ENCODE results near the gene TTC7B. TPM values are rescaled to one million over a fixed set of nuclear protein-coding genes. Genes with fewer than 3 reads are reported as not detected.

Gene TTC7B
- total RNA-seq, 4 donors from 2014 or later: 35.0 to 78.7 (median 36.8) TPM

DNA sequence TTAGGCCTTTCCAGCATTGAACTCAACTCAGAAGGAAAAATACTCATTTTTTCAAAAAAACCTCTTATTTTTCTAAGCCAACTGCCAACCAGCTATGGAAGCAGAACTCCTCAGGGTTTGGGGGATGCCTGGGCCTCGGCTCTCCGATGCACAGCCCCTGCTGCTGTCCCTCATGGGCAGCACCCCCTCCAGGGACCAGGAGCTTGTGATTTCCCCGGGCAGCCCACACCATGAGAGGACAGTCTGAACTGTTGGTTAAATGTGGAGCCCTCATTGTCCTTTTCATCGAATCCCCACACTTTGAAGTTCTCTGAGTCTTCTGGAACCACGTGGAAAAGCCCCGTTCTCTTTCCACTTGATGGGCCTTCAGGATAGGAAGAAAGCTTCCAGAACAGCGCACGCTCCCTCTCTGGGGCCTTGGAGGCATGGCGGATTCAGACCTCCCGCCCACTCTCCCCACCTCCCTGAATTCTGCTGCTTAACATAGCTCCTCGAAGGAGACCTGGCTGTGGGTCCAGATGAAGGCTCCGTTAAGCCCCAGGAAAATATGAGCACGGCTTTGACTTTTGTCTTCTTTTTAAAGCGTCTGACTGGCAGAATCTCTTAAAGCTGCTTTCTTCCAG, 262.8 kb downstream of the TTC7B start:
- H3K36me3 ChIP-seq: no peaks in the 10 kb centered on the region
- in situ Hi-C loops (cut with MboI; ENCODE audit: low sequenced_read_pairs in 4 of 4): no loop called here
- no peak overlapping the region for H3K27ac ChIP-seq
- no peaks in the 10 kb centered on the region for H3K9me3 ChIP-seq
- no peak for DNase-seq
- intact Hi-C loops (cut with DNase I; ENCODE audit: low total_unique reads): no loop called here
- ATAC-seq: no peak
- H3K27me3 ChIP-seq: no peaks in the 10 kb centered on the region
- peaks cover 0 to 8% of the 10 kb centered on the region in 2 donors for H3K4me1 ChIP-seq
- no peak overlapping the region for H3K4me3 ChIP-seq
- TF ChIP-seq, protein P1, sequence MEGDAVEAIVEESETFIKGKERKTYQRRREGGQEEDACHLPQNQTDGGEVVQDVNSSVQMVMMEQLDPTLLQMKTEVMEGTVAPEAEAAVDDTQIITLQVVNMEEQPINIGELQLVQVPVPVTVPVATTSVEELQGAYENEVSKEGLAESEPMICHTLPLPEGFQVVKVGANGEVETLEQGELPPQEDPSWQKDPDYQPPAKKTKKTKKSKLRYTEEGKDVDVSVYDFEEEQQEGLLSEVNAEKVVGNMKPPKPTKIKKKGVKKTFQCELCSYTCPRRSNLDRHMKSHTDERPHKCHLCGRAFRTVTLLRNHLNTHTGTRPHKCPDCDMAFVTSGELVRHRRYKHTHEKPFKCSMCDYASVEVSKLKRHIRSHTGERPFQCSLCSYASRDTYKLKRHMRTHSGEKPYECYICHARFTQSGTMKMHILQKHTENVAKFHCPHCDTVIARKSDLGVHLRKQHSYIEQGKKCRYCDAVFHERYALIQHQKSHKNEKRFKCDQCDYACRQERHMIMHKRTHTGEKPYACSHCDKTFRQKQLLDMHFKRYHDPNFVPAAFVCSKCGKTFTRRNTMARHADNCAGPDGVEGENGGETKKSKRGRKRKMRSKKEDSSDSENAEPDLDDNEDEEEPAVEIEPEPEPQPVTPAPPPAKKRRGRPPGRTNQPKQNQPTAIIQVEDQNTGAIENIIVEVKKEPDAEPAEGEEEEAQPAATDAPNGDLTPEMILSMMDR (IDR thresholded peaks at IDR 0.05 in 4 of 5, conservative IDR thresholded peaks at IDR 0.05 in 1 of 5): no peak
- no peak for TF ChIP-seq POLR2A (IDR thresholded peaks at IDR 0.05)

DNA sequence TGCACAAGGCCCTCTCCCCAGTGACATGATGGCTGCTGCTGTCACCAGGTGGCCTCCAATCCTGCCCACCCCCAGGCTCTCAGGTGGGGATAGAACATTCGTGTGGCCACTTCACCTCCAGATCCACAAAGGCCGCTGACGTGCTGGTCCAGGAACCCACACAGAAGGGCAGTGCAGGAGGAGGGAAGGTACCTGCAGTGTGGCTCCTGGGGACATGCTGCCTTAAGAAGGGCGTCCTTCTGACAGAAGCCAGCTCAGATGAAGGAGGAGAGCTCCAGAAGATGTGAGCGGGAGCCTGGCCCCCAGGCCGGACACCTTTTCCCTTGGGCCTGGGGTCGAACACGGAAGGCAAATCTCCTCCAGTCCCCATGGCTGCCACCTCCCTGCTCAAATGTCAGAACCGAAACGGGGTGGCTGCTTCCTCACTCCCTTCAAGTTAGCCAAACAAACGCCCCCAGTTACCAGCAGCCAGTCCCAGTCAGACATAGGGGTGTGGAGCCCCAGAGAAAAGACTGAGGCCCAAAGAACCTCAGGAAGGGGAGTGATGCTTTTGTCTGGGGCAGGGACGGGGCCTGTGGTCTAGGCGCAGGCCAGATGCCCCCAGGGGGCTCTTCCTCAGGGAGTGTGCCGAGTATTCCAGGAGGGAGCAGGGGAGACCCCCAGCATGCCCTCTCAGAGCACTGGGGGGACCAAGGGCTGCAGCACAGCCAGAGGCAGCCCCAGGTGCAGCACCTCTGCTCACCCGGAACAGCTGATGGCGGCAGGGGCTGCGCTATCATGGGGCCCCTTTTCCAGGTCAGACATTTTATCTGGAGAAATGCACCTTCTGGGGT, 263.5 kb downstream of the TTC7B start:
- Histone ChIP-seq H3K27ac (peak overlapping the region in 1 of 4 donors; percentile 43), H3K9me3 (no peaks in the 10 kb centered on the region), H3K27me3 (no peaks in the 10 kb centered on the region), H3K36me3 (no peaks in the 10 kb centered on the region), H3K4me1 (peaks cover 0 to 8% of the 10 kb centered on the region in 2 donors), H3K4me3 (no peak overlapping the region)
- TF ChIP-seq, protein P1 (IDR thresholded peaks at IDR 0.05 in 4 of 5, conservative IDR thresholded peaks at IDR 0.05 in 1 of 5): no peak
- TF ChIP-seq POLR2A (IDR thresholded peaks at IDR 0.05): no peak
- intact Hi-C loops (cut with DNase I; ENCODE audit: low total_unique reads) (no loop called here), in situ Hi-C loops (cut with MboI; ENCODE audit: low sequenced_read_pairs in 4 of 4) (no loop called here)
- DNase-seq: no peak
- no peak for ATAC-seq

DNA sequence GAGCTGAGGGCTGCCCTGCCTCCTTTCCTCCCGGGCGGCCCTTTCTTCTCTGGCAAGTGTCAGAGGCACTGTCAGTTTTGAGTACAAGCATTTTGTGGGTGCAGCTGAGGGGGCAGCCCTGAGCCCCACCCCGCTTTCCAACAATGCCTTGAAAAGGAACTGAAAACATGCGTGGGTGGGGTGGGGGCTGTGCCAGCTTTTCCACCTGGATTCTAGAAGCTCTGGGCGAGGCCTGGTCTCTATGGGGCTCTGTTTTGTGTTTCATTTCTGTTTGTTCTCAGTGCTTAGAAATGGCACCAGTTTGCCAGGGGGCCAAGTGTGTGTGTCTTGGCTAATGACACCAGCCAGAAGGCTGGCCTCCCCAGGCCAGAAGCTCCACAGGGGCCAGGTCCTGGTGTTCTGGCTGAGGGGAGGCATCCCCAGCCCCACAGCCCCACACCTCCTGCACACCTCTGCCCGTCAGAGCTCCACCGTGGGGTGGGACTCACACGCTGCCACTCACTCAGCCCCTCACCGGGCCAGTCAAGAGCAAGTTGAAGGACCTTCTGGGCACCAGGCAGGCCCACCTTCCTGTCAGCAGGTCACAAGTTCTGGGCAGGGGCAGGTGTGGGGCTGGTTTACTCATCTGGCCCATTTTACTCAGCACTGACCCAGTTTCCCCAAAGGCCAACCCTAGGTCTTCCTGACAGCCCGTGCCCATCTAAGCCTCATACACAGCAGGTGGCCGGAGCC, 264.3 kb downstream of the TTC7B start:
- Histone ChIP-seq H3K9me3 (no peaks in the 10 kb centered on the region), H3K27me3 (no peaks in the 10 kb centered on the region), H3K36me3 (no peaks in the 10 kb centered on the region), H3K4me3 (no peak overlapping the region), H3K27ac (peak overlapping the region in 2 of 4 donors; percentile 30 to 43), H3K4me1 (peaks cover 5 to 12% of the 10 kb centered on the region in 2 donors)
- TF ChIP-seq POLR2A (IDR thresholded peaks at IDR 0.05): no peak
- TF ChIP-seq, protein P1 (IDR thresholded peaks at IDR 0.05 in 4 of 5, conservative IDR thresholded peaks at IDR 0.05 in 1 of 5): no peak
- in situ Hi-C loops (cut with MboI; ENCODE audit: low sequenced_read_pairs in 4 of 4) (no loop called here), intact Hi-C loops (cut with DNase I; ENCODE audit: low total_unique reads) (no loop called here)
- ATAC-seq (no peak), DNase-seq (no peak)

GRCh38 chr14:90551070-90551704, 265.0 kb downstream of the TTC7B start:
- peak overlapping the region in 3 of 4 donors; percentile 22 to 43 (median 30) for H3K27ac ChIP-seq
- no peak overlapping the region for H3K4me3 ChIP-seq
- H3K9me3 ChIP-seq: no peaks in the 10 kb centered on the region
- intact Hi-C loops (cut with DNase I; ENCODE audit: low total_unique reads): no loop called here
- peaks cover 12 to 19% of the 10 kb centered on the region in 2 donors for H3K4me1 ChIP-seq
- in situ Hi-C loops (cut with MboI; ENCODE audit: low sequenced_read_pairs in 4 of 4): no loop called here
- no peaks in the 10 kb centered on the region for H3K36me3 ChIP-seq
- DNase-seq (no peak), ATAC-seq (no peak)
- no peak for TF ChIP-seq POLR2A (IDR thresholded peaks at IDR 0.05)
- TF ChIP-seq, protein P1 (IDR thresholded peaks at IDR 0.05 in 4 of 5, conservative IDR thresholded peaks at IDR 0.05 in 1 of 5): no peak
- H3K27me3 ChIP-seq: no peaks in the 10 kb centered on the region

Measured in gastrocnemius medialis (tissue), 4 donors.